Hair follicle dermal papilla cell (primary cell): Measurements from ENCODE around the gene DST. TPM values are rescaled to one million over a fixed set of nuclear protein-coding genes. Genes with fewer than 3 reads are reported as not detected.

Experiments used
- total RNA-seq: library from RNA; depleted of rRNA; stranded (reverse); fragments of >200 nt; gene quantifications from 2 replicates; pipeline ENCODE4 v1.2.3, GENCODE V29; 2012

The DST gene
- total RNA-seq: 462 and 609 TPM in 2 replicates

GRCh38 chr6:56642366-56643261 is at the start of gene DST:
Gene DST (minus strand): TSS chr6:56642889.

